ENCODE results near the gene SPEG. TPM values are rescaled to one million over a fixed set of nuclear protein-coding genes. Genes with fewer than 3 reads are reported as not detected.

SPEG gene
- total and polyA plus RNA-seq, 2 experiments from 2014 or later = 12.6 to 32.4 TPM

DNA sequence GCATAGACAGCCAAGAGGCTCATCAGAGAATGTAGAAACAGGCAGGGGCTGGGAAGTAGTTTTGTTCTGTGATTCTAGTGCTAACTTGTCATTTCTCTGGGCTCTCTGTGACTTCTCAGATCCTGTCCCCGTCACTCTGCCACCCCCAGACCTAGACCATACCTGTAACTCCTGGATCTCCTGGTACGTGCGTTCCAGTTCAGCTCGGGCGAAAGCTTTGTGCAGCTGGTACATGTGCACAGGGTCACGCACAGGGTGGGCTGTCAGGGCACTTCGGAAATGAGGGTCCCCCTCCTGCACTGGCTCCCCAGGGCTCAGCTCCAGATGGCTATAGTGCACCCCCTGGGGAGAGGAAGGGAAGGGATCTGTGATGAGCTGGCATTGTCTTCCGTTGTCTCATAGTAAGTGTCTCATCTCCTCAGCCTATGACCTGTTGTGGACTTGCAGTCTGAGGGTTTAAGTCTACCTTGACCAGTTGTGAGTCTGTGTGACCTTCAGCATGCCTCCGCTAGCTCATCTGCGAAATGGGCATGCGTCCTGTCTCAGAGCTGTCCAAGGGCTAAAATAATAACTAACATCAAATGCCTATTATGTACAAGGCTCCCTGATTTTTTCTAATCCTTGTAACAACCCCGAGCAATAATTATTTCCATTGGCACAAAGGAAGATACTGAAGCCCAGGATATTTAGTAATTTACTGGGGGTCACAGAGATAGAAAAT lies 106.3 kb downstream of the SPEG start (continued):
- no peak for TF ChIP-seq ZNF462 (CRISPR knock-in tag; IDR thresholded peaks at IDR 0.05)
- no peak for TF ChIP-seq ZNF331 (CRISPR knock-in tag; IDR thresholded peaks at IDR 0.05; ENCODE audit: low read depth)
- TF ChIP-seq JUNB (IDR thresholded peaks at IDR 0.05; ENCODE audit: unreplicated experiment) = no peak
- no peak for TF ChIP-seq EZH2phosphoT487 (IDR thresholded peaks at IDR 0.05; ENCODE audit: unreplicated experiment)
- TF ChIP-seq ETS1 (IDR thresholded peaks at IDR 0.05) = no peak
- no peak for TF ChIP-seq CREB1 (CRISPR knock-in tag; IDR thresholded peaks at IDR 0.05; ENCODE audit: low read depth)

DNA sequence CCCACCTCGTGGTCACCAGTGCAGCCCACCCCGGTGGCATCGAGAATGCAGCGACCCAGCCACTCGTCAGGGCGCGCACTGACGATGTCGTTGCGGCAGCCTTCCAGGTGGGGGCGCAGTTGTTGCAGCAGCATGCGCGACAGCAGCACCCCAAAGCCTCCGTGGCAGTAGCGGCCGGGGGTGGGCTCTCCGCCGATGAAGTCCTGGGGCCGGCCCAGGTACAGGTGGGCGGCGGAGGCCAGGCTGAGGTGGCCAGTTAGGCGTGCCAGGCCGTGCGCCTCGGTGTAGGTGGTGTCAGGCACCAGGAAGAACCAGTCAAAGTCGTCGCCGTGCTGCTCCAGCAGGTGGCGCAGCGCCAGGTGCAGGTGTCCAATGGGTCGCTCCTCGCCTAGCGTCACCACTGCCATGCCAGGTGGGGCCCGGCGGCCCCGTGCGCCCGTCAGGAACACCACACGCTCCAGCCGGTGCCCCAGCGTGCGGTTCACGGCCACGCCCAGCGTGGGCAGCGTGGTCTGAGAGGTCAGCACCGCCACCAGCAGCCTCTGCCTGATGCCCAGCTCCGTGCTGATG lies 107.1 kb downstream of the SPEG start:
- H3K36me3 Mint-ChIP-seq (ENCODE audit: low read depth) = peaks cover 33% of the 10 kb centered on the region
- peak; percentile 89 for TF ChIP-seq CREB1 (CRISPR knock-in tag; IDR thresholded peaks at IDR 0.05; ENCODE audit: low read depth)
- TF ChIP-seq EZH2phosphoT487 (IDR thresholded peaks at IDR 0.05; ENCODE audit: unreplicated experiment) = no peak
- TF ChIP-seq, protein P1, sequence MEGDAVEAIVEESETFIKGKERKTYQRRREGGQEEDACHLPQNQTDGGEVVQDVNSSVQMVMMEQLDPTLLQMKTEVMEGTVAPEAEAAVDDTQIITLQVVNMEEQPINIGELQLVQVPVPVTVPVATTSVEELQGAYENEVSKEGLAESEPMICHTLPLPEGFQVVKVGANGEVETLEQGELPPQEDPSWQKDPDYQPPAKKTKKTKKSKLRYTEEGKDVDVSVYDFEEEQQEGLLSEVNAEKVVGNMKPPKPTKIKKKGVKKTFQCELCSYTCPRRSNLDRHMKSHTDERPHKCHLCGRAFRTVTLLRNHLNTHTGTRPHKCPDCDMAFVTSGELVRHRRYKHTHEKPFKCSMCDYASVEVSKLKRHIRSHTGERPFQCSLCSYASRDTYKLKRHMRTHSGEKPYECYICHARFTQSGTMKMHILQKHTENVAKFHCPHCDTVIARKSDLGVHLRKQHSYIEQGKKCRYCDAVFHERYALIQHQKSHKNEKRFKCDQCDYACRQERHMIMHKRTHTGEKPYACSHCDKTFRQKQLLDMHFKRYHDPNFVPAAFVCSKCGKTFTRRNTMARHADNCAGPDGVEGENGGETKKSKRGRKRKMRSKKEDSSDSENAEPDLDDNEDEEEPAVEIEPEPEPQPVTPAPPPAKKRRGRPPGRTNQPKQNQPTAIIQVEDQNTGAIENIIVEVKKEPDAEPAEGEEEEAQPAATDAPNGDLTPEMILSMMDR (conservative IDR thresholded peaks at IDR 0.05; ENCODE audit: low read depth in 2 of 2) = peak; percentile 80 to 100
- Histone ChIP-seq H3K4me2 (peak overlapping the region; percentile 99), H3K36me3 (ENCODE audit: insufficient read depth) (peaks cover 9% of the 10 kb centered on the region), H3F3A (replicated peaks; ENCODE audit: low read depth) (peaks cover 19% of the 10 kb centered on the region), H3K4me1 (ENCODE audit: insufficient read depth) (peaks cover 29% of the 10 kb centered on the region), H3K4me3 (peak overlapping the region; percentile 96), H4K20me1 (replicated peaks; ENCODE audit: insufficient read depth) (peaks cover 23% of the 10 kb centered on the region), H2AFZ (0 out of 2 replicates have a peak overlapping the region, but pooled peaks have one; percentile 66), H3K79me2 (replicated peaks; ENCODE audit: insufficient read depth) (peaks cover 14% of the 10 kb centered on the region), H3K27ac (ENCODE audit: low read depth) (no peak overlapping the region), H3K27me3 (ENCODE audit: insufficient read depth) (peaks cover 9% of the 10 kb centered on the region; the same call in 1 of the 2 replicates), H3K9me2 (ENCODE audit: insufficient read depth) (no peaks in the 10 kb centered on the region)
- H3K4me1 Mint-ChIP-seq = peaks cover 41% of the 10 kb centered on the region
- H3K27me3 Mint-ChIP-seq (ENCODE audit: insufficient read depth, low read depth, poor library complexity) = peaks cover 28% of the 10 kb centered on the region
- ATAC-seq = peak; percentile 24
- H3K9me3 Mint-ChIP-seq = no peaks in the 10 kb centered on the region; the same call in 2 of the 3 replicates
- H3K27ac Mint-ChIP-seq = no peak overlapping the region
- peak overlapping the region; percentile 93 for H3K4me3 Mint-ChIP-seq
- peak; percentile 92 for DNase-seq (ENCODE audit: low spot score)

Measured in GM23338 (cell line).